ENCODE data around the gene MYO3A.

GRCh38 chr10:26043469-26043868 is 109.4 kb downstream of the MYO3A start:
- TF ChIP-seq CTCF (IDR thresholded peaks at IDR 0.05), result no peak
- TF ChIP-seq EP300 (IDR thresholded peaks at IDR 0.05), result no peak

All from esophagus muscularis mucosa (tissue), 3 donors.